HG03064 (cell line): ENCODE measurements around the gene KPNA6.
"Not testable (repeated sequence)": the region's sequence is repeated elsewhere in the genome, so short reads cannot be mapped to it uniquely, and the experiment has no call there.

ENCODE experiments used
- ATAC-seq: cut with Tn5 transposase; IDR thresholded peaks from one replicate; pipeline ENCODE4 v1.9.1; 2021; ENCODE audit warnings: low read depth; ENCODE audit not compliant: unreplicated experiment

KPNA6 gene

GRCh38 chr1:32137111-32137510 lies 29.3 kb downstream of the KPNA6 start:
- ATAC-seq = no peak

GRCh38 chr1:32138965-32139364 lies 31.1 kb downstream of the KPNA6 start:
- no peak for ATAC-seq

GRCh38 chr1:32142446-32143301 lies 34.8 kb downstream of the KPNA6 start:
- ATAC-seq = no peak

DNA sequence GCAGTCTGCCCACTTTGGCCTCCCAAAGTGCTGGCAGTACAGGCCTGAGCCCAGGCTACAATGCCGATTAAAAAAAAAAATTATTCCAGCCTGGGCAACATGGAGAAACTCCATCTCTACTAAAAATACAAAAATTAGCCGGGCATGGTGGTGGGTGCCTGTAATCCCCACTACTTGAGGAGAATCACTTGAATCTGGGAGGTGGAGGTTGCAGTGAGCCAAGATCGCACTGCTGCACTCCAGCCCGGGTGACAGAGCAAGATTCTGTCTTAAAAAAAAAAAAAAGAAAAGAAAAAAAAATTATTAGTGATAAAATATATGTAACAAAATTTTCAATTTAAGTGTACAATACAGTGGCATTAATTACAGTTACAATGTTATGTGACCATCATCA lies 35.4 kb downstream of the KPNA6 start:
- not testable (repeated sequence) for ATAC-seq

DNA sequence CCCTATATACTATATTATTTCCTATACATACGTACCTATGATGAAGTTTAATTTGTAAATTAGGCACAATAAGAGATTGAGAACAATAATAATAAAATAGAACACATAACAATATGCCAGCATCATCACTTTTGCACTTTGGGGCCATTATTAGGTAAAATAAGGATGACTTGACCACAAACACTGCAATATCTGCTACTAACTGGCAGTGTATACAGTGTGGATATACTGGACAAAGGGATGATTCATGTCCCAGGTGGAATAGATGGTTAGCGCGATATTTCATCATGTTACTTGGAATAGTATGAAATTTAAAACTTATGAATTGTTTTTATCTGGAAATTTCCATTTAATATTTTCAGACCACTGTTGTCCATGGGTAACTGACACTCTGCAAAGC lies 36.2 kb downstream of the KPNA6 start:
- no peak for ATAC-seq

GRCh38 chr1:32147799-32148198 lies 39.9 kb downstream of the KPNA6 start:
- not testable (repeated sequence) for ATAC-seq

DNA sequence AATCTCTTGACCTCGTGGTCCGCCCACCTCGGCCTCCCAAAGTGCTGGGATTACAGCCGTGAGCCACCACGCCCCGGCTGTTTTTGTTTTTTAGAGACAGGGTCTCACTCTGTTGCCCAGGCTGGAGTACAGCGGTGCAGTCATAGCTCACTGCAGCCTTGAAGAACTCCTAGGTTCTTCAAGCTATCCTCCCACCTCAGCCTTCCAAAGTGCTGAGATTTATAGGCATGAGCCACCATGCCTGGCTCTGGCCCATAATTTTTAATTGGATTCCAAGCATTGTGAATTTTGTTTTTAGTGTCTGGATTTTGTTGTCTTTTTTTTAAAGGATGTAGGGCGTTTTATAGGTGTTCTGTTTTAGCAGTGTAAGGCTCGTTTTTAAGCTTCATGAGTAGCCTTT lies 43.0 kb downstream of the KPNA6 start:
- no peak for ATAC-seq

- ATAC-seq = no peak
Measured at GRCh38 chr1:32151319-32151787, 43.5 kb downstream of the KPNA6 start.

DNA sequence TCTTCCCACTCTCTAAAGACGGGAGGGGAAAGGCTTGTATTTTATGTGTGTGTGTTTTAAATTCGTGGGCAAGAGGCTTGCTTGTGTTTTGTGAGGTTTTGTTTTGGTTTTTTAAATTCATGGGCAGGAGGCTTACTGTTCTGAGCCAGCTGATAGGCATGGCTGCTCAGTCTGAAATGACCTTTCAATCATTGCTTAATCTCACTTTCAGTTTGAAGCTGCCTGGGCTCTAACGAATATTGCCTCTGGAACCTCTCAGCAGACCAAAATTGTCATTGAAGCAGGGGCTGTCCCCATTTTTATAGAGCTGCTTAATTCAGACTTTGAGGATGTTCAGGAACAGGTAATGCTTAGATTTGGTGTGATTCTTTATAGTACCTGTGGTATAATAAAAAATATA lies 51.3 kb downstream of the KPNA6 start:
- no peak for ATAC-seq

DNA sequence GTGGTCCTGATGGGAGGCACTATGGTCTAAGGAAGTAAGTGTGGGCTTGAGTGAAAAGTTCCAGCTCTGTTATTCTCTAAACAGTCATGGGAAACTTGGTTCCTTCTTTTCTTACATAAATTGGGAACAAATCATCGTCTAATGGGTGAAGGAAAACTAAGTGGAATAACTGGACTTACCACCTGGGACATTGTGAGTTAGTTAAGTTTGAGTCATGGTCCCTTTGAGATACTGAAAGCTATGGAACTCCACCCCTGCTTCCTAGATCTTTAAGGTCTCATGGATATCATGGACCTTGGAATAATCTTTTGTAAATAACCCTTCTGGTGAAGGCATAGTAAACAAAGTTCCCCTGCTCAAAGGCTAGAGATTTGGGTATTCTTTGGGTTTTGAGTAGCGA lies 55.5 kb downstream of the KPNA6 start:
- ATAC-seq = no peak

GRCh38 chr1:32165633-32166032 lies 57.8 kb downstream of the KPNA6 start:
- ATAC-seq = not testable (repeated sequence)

DNA sequence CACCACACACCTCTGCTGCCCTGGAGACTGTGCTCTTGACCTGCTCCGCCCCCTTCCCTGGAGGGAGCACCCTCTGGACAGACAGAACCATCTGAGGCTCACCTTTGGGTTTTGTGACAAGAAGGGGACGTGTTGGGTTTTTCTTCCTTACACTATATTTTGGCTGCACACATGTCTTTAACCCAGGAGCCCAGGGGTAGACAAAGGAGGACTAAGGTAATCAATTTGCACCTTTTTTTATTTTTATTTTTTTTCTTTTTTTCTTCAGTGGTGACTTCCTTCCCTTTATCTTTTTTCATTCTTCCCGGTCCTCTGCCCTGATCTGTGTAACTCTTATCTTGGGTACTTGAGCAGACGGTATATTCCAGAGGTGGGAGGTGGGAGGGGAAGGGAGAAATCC lies 63.1 kb downstream of the KPNA6 start:
- ATAC-seq = no peak

- ATAC-seq = no peak
Measured at GRCh38 chr1:32172621-32173245, 64.9 kb downstream of the KPNA6 start.

- ATAC-seq = no peak
Measured at GRCh38 chr1:32178380-32179192, 70.7 kb downstream of the KPNA6 start.

DNA sequence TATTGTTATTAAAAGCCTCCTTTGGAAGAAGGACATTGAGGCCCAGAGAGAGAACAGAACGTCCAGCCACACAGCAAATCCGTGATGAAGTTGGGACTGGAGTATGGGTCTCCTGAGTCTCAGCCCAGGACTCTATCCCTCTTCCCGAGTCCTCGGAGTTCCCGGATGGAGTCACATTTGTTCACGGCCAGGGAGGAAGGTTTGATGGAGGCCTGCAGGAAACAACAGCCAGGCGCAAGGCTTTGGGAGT lies 71.3 kb downstream of the KPNA6 start:
- ATAC-seq = peak; percentile 4

GRCh38 chr1:32179443-32180185 lies 71.8 kb downstream of the KPNA6 start, which contains the start of gene TXLNA:
Gene TXLNA, plus strand, starts transcription at chr1:32179675. Its CDS starts 671 bp downstream, at chr1:32180346.
- peak; percentile 77 for ATAC-seq

- ATAC-seq = no peak
Measured at GRCh38 chr1:32180186-32181060, 72.6 kb downstream of the KPNA6 start.

DNA sequence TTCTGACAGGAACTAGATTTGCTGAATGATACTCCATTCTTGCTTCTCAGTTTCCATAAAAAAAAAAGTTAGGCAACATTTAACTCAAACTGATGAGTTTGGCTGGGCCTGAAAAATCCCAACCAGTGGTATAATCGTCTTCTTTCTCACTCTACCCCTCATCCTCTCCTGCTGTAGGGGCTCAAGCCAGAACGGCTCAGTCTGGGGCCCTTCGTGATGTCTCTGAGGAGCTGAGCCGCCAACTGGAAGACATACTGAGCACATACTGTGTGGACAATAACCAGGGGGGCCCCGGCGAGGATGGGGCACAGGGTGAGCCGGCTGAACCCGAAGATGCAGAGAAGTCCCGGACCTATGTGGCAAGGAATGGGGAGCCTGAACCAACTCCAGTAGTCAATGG lies 73.2 kb downstream of the KPNA6 start:
- ATAC-seq = no peak

DNA sequence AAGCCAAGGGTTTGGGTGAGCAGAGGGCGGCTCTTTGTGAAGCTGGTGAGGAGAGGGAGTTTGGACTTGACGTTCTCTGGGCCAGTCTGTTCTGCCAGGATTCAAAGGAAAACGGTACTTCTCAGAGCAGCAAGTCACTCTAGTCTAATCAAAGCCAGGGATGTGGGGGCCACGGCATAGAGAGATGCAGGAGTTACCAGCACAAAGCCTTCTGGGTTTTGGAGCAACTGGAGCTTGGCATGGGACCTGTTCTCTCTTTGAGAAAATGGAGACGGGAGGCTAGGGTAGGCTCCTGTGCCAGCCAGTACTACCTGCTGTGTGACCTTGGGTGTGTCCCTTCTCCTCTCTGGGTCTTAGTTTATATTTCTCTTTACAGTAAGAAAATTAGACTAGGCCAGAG lies 73.7 kb downstream of the KPNA6 start:
- no peak for ATAC-seq

DNA sequence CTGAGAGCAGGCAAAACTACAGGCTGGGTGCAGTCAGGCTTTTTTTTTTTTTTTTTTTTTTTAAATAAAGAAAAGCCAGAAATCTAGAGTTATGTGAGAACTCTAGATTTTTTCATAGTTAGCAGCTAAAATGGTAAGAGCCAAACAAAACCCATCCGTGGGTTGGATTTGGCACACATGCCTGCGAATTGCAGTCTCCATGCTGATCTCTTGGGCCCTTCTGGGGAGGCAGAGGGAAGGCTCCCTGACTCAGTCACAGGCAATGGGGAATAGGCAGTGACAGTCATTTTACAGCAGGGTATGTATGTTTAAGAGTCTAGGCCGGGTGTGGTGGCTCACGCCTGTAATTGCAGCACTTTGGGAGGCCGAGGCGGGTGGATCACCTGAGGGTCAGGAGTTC lies 74.2 kb downstream of the KPNA6 start:
- ATAC-seq = no peak
